ENCODE results near the gene JOSD2. TPM values are rescaled to one million over a fixed set of nuclear protein-coding genes. Genes with fewer than 3 reads are reported as not detected.

JOSD2 gene
- total and polyA plus RNA-seq, 9 of the 15 experiments (the other 6 are each of a cell fraction or from before 2014, with no cell fraction given) = 0.06 to 14.4 (median 3.1) TPM

GRCh38 chr19:50459638-50460037 is 51.4 kb downstream of the JOSD2 start:
- H3K4me3 ChIP-seq = no peak overlapping the region
- H3K9ac ChIP-seq (ENCODE audit: insufficient read depth in 1 of 2, low read depth in 2 of 2, low read length in 2 of 2) = no peak overlapping the region
- peaks cover 4 to 23% of the 10 kb centered on the region in 2 experiments; a peak in 4 of 5 replicates for H3K4me1 ChIP-seq (replicated peaks in 1 of 2; ENCODE audit: control insufficient read depth in 2 of 2, insufficient read depth in 2 of 2, low read length in 2 of 2)
- ChIA-PET CTCF (ENCODE audit: low intra/inter-chr PET ratio) (interaction anchor here (0.9 kb wide), 1 partner anchor 102 kb away, joined by 5 read pairs; no protein-coding TSS in a partner anchor), POLR2A (no interaction called here)
- in situ Hi-C loops (cut with MboI) (loop anchor here (5.0 kb wide), 1 partner anchor 92 kb away; the partner anchor contains the start of gene NAPSA), intact Hi-C loops (cut with micrococcal nuclease) (loop anchor here (2.0 kb wide), 1 partner anchor 45 kb away; no protein-coding TSS in a partner anchor)
- no TSS peak for BruUV-seq (replicated peaks)
- no CpG with 5 or more reads among the region's 1 CpG for WGBS (ENCODE audit: insufficient coverage, low coverage, missing lambda C conversion rate)
- DNase-seq (ENCODE audit: extremely low read depth in 1 of 4, low spot score in 3 of 4) (no peak), ATAC-seq (no peak), FAIRE-seq (no peak)
- no peaks in the 10 kb centered on the region for H4K20me1 ChIP-seq (replicated peaks; ENCODE audit: control insufficient read depth, insufficient read depth, low read length)
- H3K9me3 ChIP-seq (replicated peaks; ENCODE audit: control insufficient read depth, insufficient read depth, low read depth, low read length) = no peaks in the 10 kb centered on the region
- peaks cover 6 to 17% of the 10 kb centered on the region in 2 experiments; a peak in 4 of 5 replicates for H3K27me3 ChIP-seq (ENCODE audit: control insufficient read depth in 2 of 2, insufficient read depth in 2 of 2, low read length in 2 of 2)
- TF ChIP-seq MTF1 (CRISPR knock-in tag; IDR thresholded peaks at IDR 0.05; ENCODE audit: borderline replicate concordance) (no peak), SPI1 (IDR thresholded peaks at IDR 0.05; ENCODE audit: borderline replicate concordance, low read depth, low read length) (peak; percentile 59; the same call in 1 of the 2 replicates)
- no peaks in the 10 kb centered on the region for H3K36me3 ChIP-seq (ENCODE audit: control insufficient read depth, insufficient read depth, low read length)
- no peak overlapping the region for H3K27ac ChIP-seq (ENCODE audit: extremely low read depth, low read depth, low read length)
- no peaks in the 10 kb centered on the region for H3K79me2 ChIP-seq (ENCODE audit: control insufficient read depth, insufficient read depth, low read length)
- H3K9me1 ChIP-seq (ENCODE audit: control insufficient read depth, insufficient read depth, low read length) = no peaks in the 10 kb centered on the region
- no peak overlapping the region for H3K4me2 ChIP-seq (ENCODE audit: insufficient read depth, low read length)
- H2AFZ ChIP-seq (ENCODE audit: low read depth, low read length) = no peak overlapping the region

DNA sequence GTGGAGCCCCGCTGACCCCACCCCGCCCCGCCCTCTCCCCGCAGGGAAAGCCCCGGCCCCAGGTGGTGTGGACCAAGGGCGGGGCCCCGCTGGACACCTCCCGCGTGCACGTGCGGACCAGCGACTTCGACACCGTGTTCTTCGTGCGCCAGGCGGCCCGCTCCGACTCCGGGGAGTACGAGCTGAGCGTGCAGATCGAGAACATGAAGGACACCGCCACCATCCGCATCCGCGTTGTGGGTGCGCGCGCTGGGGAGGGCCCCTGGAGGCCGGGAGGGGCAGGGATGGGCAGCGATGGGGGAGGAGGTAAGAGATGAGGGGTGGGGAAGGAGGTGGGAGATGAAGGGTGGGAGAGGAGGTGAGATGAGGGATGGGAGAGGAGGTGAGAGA is 51.9 kb downstream of the JOSD2 start:
- H3K27me3 ChIP-seq (ENCODE audit: control insufficient read depth in 2 of 2, insufficient read depth in 2 of 2, low read length in 2 of 2) = peaks cover 6 to 17% of the 10 kb centered on the region in 2 experiments; a peak in 4 of 5 replicates
- no peak overlapping the region for H3K27ac ChIP-seq (ENCODE audit: extremely low read depth, low read depth, low read length)
- peak; percentile 53 for TF ChIP-seq PCBP1 (IDR thresholded peaks at IDR 0.05; ENCODE audit: low read depth, low read length, poor library complexity, severe bottlenecking)
- TF ChIP-seq E2F6 (IDR thresholded peaks at IDR 0.05; ENCODE audit: borderline replicate concordance in 1 of 2, extremely low read depth in 1 of 2, insufficient read depth in 1 of 2, insufficient read length in 1 of 2, low read depth in 1 of 2, low read length in 1 of 2, poor library complexity in 1 of 2, severe bottlenecking in 1 of 2) = peak; percentile 18 to 75
- peak; percentile 27; the same call in 1 of the 2 replicates for TF ChIP-seq BHLHE40 (IDR thresholded peaks at IDR 0.05; ENCODE audit: low read length)
- TF ChIP-seq VEZF1 (CRISPR knock-in tag; IDR thresholded peaks at IDR 0.05) = no peak
- H3K4me2 ChIP-seq (ENCODE audit: insufficient read depth, low read length) = no peak overlapping the region
- 49% methylated on average over 12 of the region's 32 CpGs for WGBS (ENCODE audit: insufficient coverage, low coverage, missing lambda C conversion rate)
- no peaks in the 10 kb centered on the region for H3K79me2 ChIP-seq (ENCODE audit: control insufficient read depth, insufficient read depth, low read length)
- no peaks in the 10 kb centered on the region for H3K9me1 ChIP-seq (ENCODE audit: control insufficient read depth, insufficient read depth, low read length)
- intact Hi-C loops (cut with micrococcal nuclease) (no loop called here), in situ Hi-C loops (cut with MboI) (no loop called here)
- BruUV-seq (replicated peaks) = no TSS peak
- ATAC-seq (no peak), DNase-seq (ENCODE audit: extremely low read depth in 1 of 4, low spot score in 3 of 4) (peak in 1 of 4 experiments; percentile 35), FAIRE-seq (no peak)
- no peak overlapping the region for H3K4me3 ChIP-seq
- H3K4me1 ChIP-seq (replicated peaks in 1 of 2; ENCODE audit: control insufficient read depth in 2 of 2, insufficient read depth in 2 of 2, low read length in 2 of 2) = peaks cover 4 to 19% of the 10 kb centered on the region in 2 experiments; a peak in 4 of 5 replicates
- H4K20me1 ChIP-seq (replicated peaks; ENCODE audit: control insufficient read depth, insufficient read depth, low read length) = no peaks in the 10 kb centered on the region
- no peak overlapping the region for H3K9ac ChIP-seq (ENCODE audit: insufficient read depth in 1 of 2, low read depth in 2 of 2, low read length in 2 of 2)
- H3K36me3 ChIP-seq (ENCODE audit: control insufficient read depth, insufficient read depth, low read length) = no peaks in the 10 kb centered on the region
- ChIA-PET POLR2A (no interaction called here), CTCF (ENCODE audit: low intra/inter-chr PET ratio) (no interaction called here)
- H2AFZ ChIP-seq (ENCODE audit: low read depth, low read length) = no peak overlapping the region
- no peaks in the 10 kb centered on the region for H3K9me3 ChIP-seq (replicated peaks; ENCODE audit: control insufficient read depth, insufficient read depth, low read depth, low read length)
